NCI-H1436 treated with DMSO at 0.1 percent for 48 hours (cell line): ENCODE data around the gene KRTAP17-1.

ENCODE experiments used
- DNase-seq: peaks from one replicate; lab custom pipeline; 2025; lab: John Stamatoyannopoulos, UW

The KRTAP17-1 gene

GRCh38 chr17:41332239-41332638 is 16.7 kb upstream of the KRTAP17-1 start:
- DNase-seq = no peak

- no peak for DNase-seq
Observed at GRCh38 chr17:41331606-41332005, 16.1 kb upstream of the KRTAP17-1 start.

GRCh38 chr17:41329279-41329948 is 13.9 kb upstream of the KRTAP17-1 start:
- DNase-seq = peak; percentile 3

- no peak for DNase-seq
Observed at GRCh38 chr17:41328207-41328606, 12.7 kb upstream of the KRTAP17-1 start.

- no peak for DNase-seq
Observed at GRCh38 chr17:41327411-41328120, 12.1 kb upstream of the KRTAP17-1 start.

GRCh38 chr17:41326173-41327145 is 10.9 kb upstream of the KRTAP17-1 start:
- DNase-seq = no peak

GRCh38 chr17:41325611-41326010 is 10.1 kb upstream of the KRTAP17-1 start:
- no peak for DNase-seq

GRCh38 chr17:41325126-41325525 is 9.6 kb upstream of the KRTAP17-1 start:
- DNase-seq = no peak

- DNase-seq = no peak
Observed at GRCh38 chr17:41324180-41325075, 8.9 kb upstream of the KRTAP17-1 start.

- DNase-seq = no peak
Observed at GRCh38 chr17:41322903-41323895, 7.7 kb upstream of the KRTAP17-1 start.

GRCh38 chr17:41322094-41322902 is 6.8 kb upstream of the KRTAP17-1 start:
- DNase-seq = peak; percentile 51

GRCh38 chr17:41318231-41318630 is 2.7 kb upstream of the KRTAP17-1 start:
- DNase-seq = no peak

- DNase-seq = no peak
Observed at GRCh38 chr17:41315814-41316445, 420 bp upstream of the KRTAP17-1 start.

GRCh38 chr17:41311111-41311510 is 4.4 kb downstream of the KRTAP17-1 start:
- DNase-seq = no peak

GRCh38 chr17:41308918-41309359 is 6.6 kb downstream of the KRTAP17-1 start, which contains the start of gene KRTAP16-1:
Gene KRTAP16-1, minus strand, starts transcription at chr17:41309309. Its CDS starts 56 bp downstream, at chr17:41309253.
- DNase-seq = no peak

- no peak for DNase-seq
Observed at GRCh38 chr17:41308251-41308917, 7.1 kb downstream of the KRTAP17-1 start.

GRCh38 chr17:41307647-41308046 is 7.9 kb downstream of the KRTAP17-1 start:
- no peak for DNase-seq

GRCh38 chr17:41304091-41304490 is 11.4 kb downstream of the KRTAP17-1 start:
- DNase-seq = no peak
